ENCODE results near the gene TSPEAR. TPM values are rescaled to one million over a fixed set of nuclear protein-coding genes. Genes with fewer than 3 reads are reported as not detected.
A peak's percentile ranks its signal among the peaks of the same experiment; 100 is the strongest.

Gene TSPEAR
- total RNA-seq, 4 donors from 2014 or later, result under 0.01 to 0.23 TPM; not detected in 2

- H3K4me1 ChIP-seq, result peaks cover 0 to 5% (median 0%) of the 10 kb centered on the region in 4 donors
- intact Hi-C loops (cut with DNase I), result no loop called here
- H3K4me3 ChIP-seq, result peak overlapping the region in 3 of 4 donors; percentile 34 to 50 (median 35)
- WGBS, result 63% methylated on average over 24 of the region's 25 CpGs
- peak overlapping the region in 1 of 4 donors; percentile 50 for H3K27ac ChIP-seq (replicated peaks in 1 of 4)
- DNase-seq (ENCODE audit: extremely low spot score), result no peak
- peaks cover 0 to 30% (median 0%) of the 10 kb centered on the region in 4 donors for H3K27me3 ChIP-seq
- no peaks in the 10 kb centered on the region for H3K9me3 ChIP-seq
- H3K36me3 ChIP-seq, result no peaks in the 10 kb centered on the region
- TF ChIP-seq POLR2A (IDR thresholded peaks at IDR 0.05; ENCODE audit: low read depth) (no peak), POLR2AphosphoS5 (IDR thresholded peaks at IDR 0.05) (no peak), EP300 (IDR thresholded peaks at IDR 0.05) (no peak)
- TF ChIP-seq, protein P1, sequence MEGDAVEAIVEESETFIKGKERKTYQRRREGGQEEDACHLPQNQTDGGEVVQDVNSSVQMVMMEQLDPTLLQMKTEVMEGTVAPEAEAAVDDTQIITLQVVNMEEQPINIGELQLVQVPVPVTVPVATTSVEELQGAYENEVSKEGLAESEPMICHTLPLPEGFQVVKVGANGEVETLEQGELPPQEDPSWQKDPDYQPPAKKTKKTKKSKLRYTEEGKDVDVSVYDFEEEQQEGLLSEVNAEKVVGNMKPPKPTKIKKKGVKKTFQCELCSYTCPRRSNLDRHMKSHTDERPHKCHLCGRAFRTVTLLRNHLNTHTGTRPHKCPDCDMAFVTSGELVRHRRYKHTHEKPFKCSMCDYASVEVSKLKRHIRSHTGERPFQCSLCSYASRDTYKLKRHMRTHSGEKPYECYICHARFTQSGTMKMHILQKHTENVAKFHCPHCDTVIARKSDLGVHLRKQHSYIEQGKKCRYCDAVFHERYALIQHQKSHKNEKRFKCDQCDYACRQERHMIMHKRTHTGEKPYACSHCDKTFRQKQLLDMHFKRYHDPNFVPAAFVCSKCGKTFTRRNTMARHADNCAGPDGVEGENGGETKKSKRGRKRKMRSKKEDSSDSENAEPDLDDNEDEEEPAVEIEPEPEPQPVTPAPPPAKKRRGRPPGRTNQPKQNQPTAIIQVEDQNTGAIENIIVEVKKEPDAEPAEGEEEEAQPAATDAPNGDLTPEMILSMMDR (IDR thresholded peaks at IDR 0.05), result peak; percentile 16 to 34 (median 28)
Measured at GRCh38 chr21:44485254-44485793, 226.0 kb downstream of the TSPEAR start.

DNA sequence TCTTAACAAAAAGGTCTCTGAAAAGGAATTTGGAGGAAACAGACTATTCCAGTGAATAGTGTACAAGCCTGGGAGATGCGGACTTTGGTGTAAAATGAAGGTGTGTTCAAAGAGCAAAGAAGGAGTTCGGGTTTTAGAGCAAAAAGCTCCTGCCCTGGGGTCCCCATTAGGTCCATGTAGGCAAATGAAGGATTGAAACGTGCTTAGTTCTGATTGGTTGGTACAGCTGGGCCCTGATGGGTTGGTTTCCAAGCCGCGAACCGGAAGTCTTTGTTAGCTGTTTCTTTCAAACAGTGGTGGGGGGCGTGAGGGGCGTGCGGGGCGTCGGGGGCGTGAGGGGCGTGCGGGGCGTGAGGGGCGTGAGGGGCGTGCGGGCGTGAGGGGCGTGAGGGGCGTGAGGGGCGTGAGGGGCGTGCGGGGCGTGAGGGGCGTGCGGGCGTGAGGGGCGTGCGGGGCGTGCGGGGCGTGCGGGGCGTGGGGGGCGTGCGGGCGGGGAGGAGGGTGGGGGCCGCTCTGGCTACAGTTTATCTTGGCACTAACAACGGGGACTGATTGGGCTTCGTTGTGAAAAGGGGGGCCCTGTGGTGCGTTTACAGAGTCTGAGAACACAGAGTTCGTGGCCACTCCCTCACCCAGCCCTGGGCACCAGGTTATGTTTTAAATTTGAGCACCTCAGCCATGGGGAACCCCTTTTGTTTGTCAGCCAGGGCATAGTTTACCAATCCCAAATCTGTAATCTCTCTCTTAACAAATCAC is 226.7 kb downstream of the TSPEAR start:
- TF ChIP-seq, protein P1 (IDR thresholded peaks at IDR 0.05), result no peak
- TF ChIP-seq POLR2AphosphoS5 (IDR thresholded peaks at IDR 0.05) (no peak), EP300 (IDR thresholded peaks at IDR 0.05) (no peak), POLR2A (IDR thresholded peaks at IDR 0.05; ENCODE audit: low read depth) (no peak)
- Histone ChIP-seq H3K4me1 (peaks cover 0 to 5% (median 0%) of the 10 kb centered on the region in 4 donors), H3K36me3 (no peaks in the 10 kb centered on the region), H3K4me3 (no peak overlapping the region), H3K27me3 (peaks cover 0 to 30% (median 0%) of the 10 kb centered on the region in 4 donors), H3K9me3 (no peaks in the 10 kb centered on the region), H3K27ac (replicated peaks in 1 of 4) (no peak overlapping the region)
- 91% methylated on average over 37 of the region's 43 CpGs for WGBS
- DNase-seq (ENCODE audit: extremely low spot score), result no peak
- intact Hi-C loops (cut with DNase I), result no loop called here

DNA sequence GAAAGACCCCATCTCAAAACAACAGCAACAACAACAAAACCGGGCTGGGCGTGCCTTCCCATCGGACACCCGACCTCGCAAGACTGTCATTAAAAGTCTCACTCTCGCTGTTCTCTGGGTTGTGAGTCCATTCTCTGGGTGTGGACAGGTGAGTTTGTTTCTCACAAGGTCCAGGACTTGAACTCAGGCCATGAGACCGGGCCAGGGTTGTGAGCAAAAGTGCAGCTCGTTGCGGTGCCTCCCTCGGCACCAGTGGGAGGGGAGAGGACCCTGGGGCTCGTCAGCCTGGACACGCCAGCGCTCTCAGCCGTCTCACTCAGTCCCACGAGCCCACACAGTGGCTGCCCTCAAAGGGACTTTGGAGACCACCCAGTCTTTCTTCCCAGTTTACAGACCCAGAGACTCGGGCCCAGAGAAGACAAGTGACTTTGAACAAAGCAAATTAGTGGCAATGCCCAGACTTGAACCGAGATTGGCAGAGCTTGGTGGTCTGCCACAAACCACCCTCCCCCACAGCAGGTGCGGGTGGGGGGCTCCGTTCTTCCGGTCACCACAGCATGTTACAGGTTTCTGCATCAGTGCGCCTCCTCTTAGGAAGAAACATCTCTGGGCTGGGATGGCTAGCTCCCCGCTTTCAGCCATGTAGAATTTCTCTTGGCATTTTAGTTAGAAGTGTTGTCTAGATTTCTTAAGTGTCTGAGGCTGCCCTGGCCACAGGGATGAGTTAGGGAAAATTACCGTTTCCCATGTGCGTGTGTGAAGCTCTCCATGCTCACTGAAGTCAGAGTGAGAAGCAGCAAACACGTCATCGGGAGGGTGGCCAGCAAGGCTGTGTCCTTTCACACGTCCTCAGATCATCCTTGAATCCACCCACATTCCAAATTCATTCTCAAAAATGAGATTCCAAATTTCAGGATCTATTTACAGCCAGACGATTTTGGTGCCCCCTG is 227.8 kb downstream of the TSPEAR start:
- no peak for TF ChIP-seq POLR2AphosphoS5 (IDR thresholded peaks at IDR 0.05)
- TF ChIP-seq, protein P1 (IDR thresholded peaks at IDR 0.05), result no peak
- no peak for TF ChIP-seq POLR2A (IDR thresholded peaks at IDR 0.05; ENCODE audit: low read depth)
- no peak for TF ChIP-seq EP300 (IDR thresholded peaks at IDR 0.05)
- no peak for DNase-seq (ENCODE audit: extremely low spot score)
- Histone ChIP-seq H3K9me3 (no peaks in the 10 kb centered on the region), H3K36me3 (no peaks in the 10 kb centered on the region), H3K27ac (replicated peaks in 1 of 4) (no peak overlapping the region), H3K4me3 (no peak overlapping the region), H3K27me3 (peaks cover 0 to 30% (median 0%) of the 10 kb centered on the region in 4 donors), H3K4me1 (peaks cover 0 to 5% (median 0%) of the 10 kb centered on the region in 4 donors)
- intact Hi-C loops (cut with DNase I), result no loop called here
- WGBS, result 74% methylated on average over 28 of the region's 28 CpGs

GRCh38 chr21:44482581-44483287 is 228.6 kb downstream of the TSPEAR start:
- TF ChIP-seq POLR2AphosphoS5 (IDR thresholded peaks at IDR 0.05) (no peak), EP300 (IDR thresholded peaks at IDR 0.05) (no peak), POLR2A (IDR thresholded peaks at IDR 0.05; ENCODE audit: low read depth) (no peak)
- TF ChIP-seq, protein P1 (IDR thresholded peaks at IDR 0.05), result no peak
- 79% methylated on average over 14 of the region's 14 CpGs for WGBS
- Histone ChIP-seq H3K27ac (replicated peaks in 1 of 4) (no peak overlapping the region), H3K4me1 (peaks cover 0 to 5% (median 0%) of the 10 kb centered on the region in 4 donors), H3K4me3 (no peak overlapping the region), H3K36me3 (peaks cover 0 to 2% (median 0%) of the 10 kb centered on the region in 4 donors), H3K9me3 (no peaks in the 10 kb centered on the region), H3K27me3 (peaks cover 0 to 30% (median 0%) of the 10 kb centered on the region in 4 donors)
- no peak for DNase-seq (ENCODE audit: extremely low spot score)
- intact Hi-C loops (cut with DNase I), result no loop called here
